GM11168 (cell line): Measurements from ENCODE around the gene TMEM184A.
"Not testable (repeated sequence)": the region's sequence is repeated elsewhere in the genome, so short reads cannot be mapped to it uniquely, and the experiment has no call there.

Source experiments
- in situ Hi-C: fragments of 300-500 bp; cut with MboI; formaldehyde crosslinking; loops from one replicate; pipeline ENCODE4 v1.12.0; 2022; ENCODE audit warnings: low sequenced_read_pairs; ENCODE audit not compliant: unreplicated experiment

Gene TMEM184A

GRCh38 chr7:1590887-1591286 is 34.9 kb upstream of the TMEM184A start:
- in situ Hi-C loops = no loop called here

- in situ Hi-C loops = no loop called here
These were observed 34.5 kb upstream of the TMEM184A start for GRCh38 chr7:1590476-1590875.

GRCh38 chr7:1588978-1589377 is 33.0 kb upstream of the TMEM184A start:
- in situ Hi-C loops = no loop called here

- in situ Hi-C loops = no loop called here
These were observed 31.7 kb upstream of the TMEM184A start for GRCh38 chr7:1587738-1588137.

GRCh38 chr7:1586827-1587705 is 31.1 kb upstream of the TMEM184A start:
- in situ Hi-C loops = no loop called here

- in situ Hi-C loops = no loop called here
These were observed 30.3 kb upstream of the TMEM184A start for GRCh38 chr7:1586126-1586826.

- in situ Hi-C loops = no loop called here
These were observed 29.4 kb upstream of the TMEM184A start for GRCh38 chr7:1585142-1585981.

GRCh38 chr7:1584700-1585099 is 28.7 kb upstream of the TMEM184A start:
- in situ Hi-C loops = no loop called here

- in situ Hi-C loops = not testable (repeated sequence)
These were observed 27.4 kb upstream of the TMEM184A start for GRCh38 chr7:1583241-1583930.

GRCh38 chr7:1580422-1581030 is 24.5 kb upstream of the TMEM184A start:
- in situ Hi-C loops = no loop called here

- in situ Hi-C loops = loop anchor here (10.0 kb wide), 1 partner anchor 775 kb away; the partner anchor contains the start of gene EIF3B
These were observed 23.7 kb upstream of the TMEM184A start for GRCh38 chr7:1579481-1580421.

GRCh38 chr7:1578513-1578912 is 22.5 kb upstream of the TMEM184A start:
- in situ Hi-C loops = loop anchor here (10.0 kb wide), 1 partner anchor 776 kb away; the partner anchor contains the start of gene EIF3B

- in situ Hi-C loops = loop anchor here (10.0 kb wide), 1 partner anchor 778 kb away; the partner anchor contains the start of gene EIF3B
These were observed 20.7 kb upstream of the TMEM184A start for GRCh38 chr7:1576521-1577253.

- in situ Hi-C loops = loop anchor here (10.0 kb wide), 1 partner anchor 779 kb away; the partner anchor contains the start of gene EIF3B
These were observed 19.8 kb upstream of the TMEM184A start for GRCh38 chr7:1575809-1576208.

- in situ Hi-C loops = loop anchor here (10.0 kb wide), 1 partner anchor 783 kb away; the partner anchor contains the start of gene EIF3B
These were observed 16.3 kb upstream of the TMEM184A start for GRCh38 chr7:1572111-1572822.

- in situ Hi-C loops = loop anchor here (10.0 kb wide), 1 partner anchor 785 kb away; the partner anchor contains the start of gene EIF3B
These were observed 14.0 kb upstream of the TMEM184A start, which contains the start of gene PSMG3 for GRCh38 chr7:1569833-1570632. Gene PSMG3 (minus strand): TSS chr7:1570032. CDS start chr7:1569339, 693 bp downstream.
